GM19455 (cell line): Measurements from ENCODE around the gene PNLDC1.
A peak's percentile ranks its signal among the peaks of the same experiment; 100 is the strongest.

Experiments used
- ATAC-seq: cut with Tn5 transposase; IDR thresholded peaks from one replicate; pipeline ENCODE4 v1.9.1; 2021; ENCODE audit not compliant: unreplicated experiment

The PNLDC1 gene

GRCh38 chr6:159800141-159800865 lies at the start of gene PNLDC1:
TSS of gene PNLDC1 (plus strand) at chr6:159800276. CDS start at chr6:159800308, 32 bp downstream.
- ATAC-seq = no peak

GRCh38 chr6:159751448-159751847 lies 48.6 kb upstream of the PNLDC1 start:
- ATAC-seq = no peak

GRCh38 chr6:159753081-159753872 lies 46.8 kb upstream of the PNLDC1 start:
- ATAC-seq = no peak

- no peak for ATAC-seq
Observed at GRCh38 chr6:159754401-159754800, 45.7 kb upstream of the PNLDC1 start.

GRCh38 chr6:159754959-159755914 lies 44.8 kb upstream of the PNLDC1 start:
- no peak for ATAC-seq

- no peak for ATAC-seq
Observed at GRCh38 chr6:159756508-159756907, 43.6 kb upstream of the PNLDC1 start.

- no peak for ATAC-seq
Observed at GRCh38 chr6:159758031-159759001, 41.8 kb upstream of the PNLDC1 start.

- ATAC-seq = no peak
Observed at GRCh38 chr6:159759645-159760044, 40.4 kb upstream of the PNLDC1 start.

- no peak for ATAC-seq
Observed at GRCh38 chr6:159760602-159761057, 39.4 kb upstream of the PNLDC1 start.

GRCh38 chr6:159761129-159761872 lies 38.8 kb upstream of the PNLDC1 start:
- peak; percentile 0 for ATAC-seq

GRCh38 chr6:159761873-159762680 lies 38.0 kb upstream of the PNLDC1 start, which contains the start of gene ACAT2:
TSS of gene ACAT2 (plus strand) at chr6:159762045. CDS start at chr6:159762088, 43 bp downstream.
- ATAC-seq = peak; percentile 98

- ATAC-seq = peak; percentile 4
Observed at GRCh38 chr6:159762681-159763293, 37.3 kb upstream of the PNLDC1 start.

- ATAC-seq = no peak
Observed at GRCh38 chr6:159766906-159767305, 33.2 kb upstream of the PNLDC1 start.

GRCh38 chr6:159769470-159769869 lies 30.6 kb upstream of the PNLDC1 start:
- no peak for ATAC-seq

GRCh38 chr6:159772196-159772595 lies 27.9 kb upstream of the PNLDC1 start:
- ATAC-seq = no peak

- no peak for ATAC-seq
Observed at GRCh38 chr6:159777240-159777904, 22.7 kb upstream of the PNLDC1 start.

GRCh38 chr6:159778131-159778530 lies 21.9 kb upstream of the PNLDC1 start:
- ATAC-seq = no peak
